Erythroblast (primary cell): ENCODE data around the gene CBX7.

Experiments
- GATA1 ChIP-seq: IDR thresholded peaks from 2 replicates; pipeline ENCODE4 v1.6.1; 2011; ENCODE audit warnings: low read depth, mild to moderate bottlenecking, control low read depth, low read length, moderate library complexity
- POLR2A ChIP-seq: IDR thresholded peaks from 2 replicates; pipeline ENCODE4 v1.6.1; 2011; ENCODE audit warnings: mild to moderate bottlenecking, low read length

- TF ChIP-seq POLR2A (no peak), GATA1 (no peak)
Observed at GRCh38 chr22:39181778-39182177, 29.3 kb upstream of the CBX7 start.
